ENCODE results near the gene CD59. TPM values are rescaled to one million over a fixed set of nuclear protein-coding genes. Genes with fewer than 3 reads are reported as not detected.

Gene CD59
- total and polyA plus RNA-seq, 2 of the 13 experiments (the other 11 are each of a cell fraction or from before 2014, with no cell fraction given), result 127 to 289 TPM

- TF ChIP-seq SNAPC4 (CRISPR knock-in tag; IDR thresholded peaks at IDR 0.05) (no peak), RBFOX2 (IDR thresholded peaks at IDR 0.05; ENCODE audit: low read depth, low read length) (no peak), ZNF296 (CRISPR knock-in tag; conservative IDR thresholded peaks at IDR 0.05) (no peak), STAT5B (CRISPR knock-in tag; IDR thresholded peaks at IDR 0.05) (no peak), ZNF543 (CRISPR knock-in tag; IDR thresholded peaks at IDR 0.05) (no peak), DPF2 (CRISPR knock-in tag; IDR thresholded peaks at IDR 0.05; ENCODE audit: borderline replicate concordance, low read depth) (0 out of 2 replicates have a peak, but pooled peaks have one; percentile 37), ZBTB3 (CRISPR knock-in tag; IDR thresholded peaks at IDR 0.05; ENCODE audit: borderline replicate concordance, low read depth) (no peak), KIAA2018 (CRISPR knock-in tag; IDR thresholded peaks at IDR 0.05; ENCODE audit: borderline replicate concordance) (no peak), ZNF274 (CRISPR knock-in tag; IDR thresholded peaks at IDR 0.05) (no peak), SMAD1 (CRISPR knock-in tag; IDR thresholded peaks at IDR 0.05; ENCODE audit: borderline replicate concordance, low read depth) (0 out of 2 replicates have a peak, but pooled peaks have one; percentile 42), ZBTB20 (CRISPR knock-in tag; IDR thresholded peaks at IDR 0.05; ENCODE audit: borderline replicate concordance, low read depth) (0 out of 2 replicates have a peak, but pooled peaks have one; percentile 18), FOXO4 (CRISPR knock-in tag; conservative IDR thresholded peaks at IDR 0.05) (no peak), ZSCAN20 (CRISPR knock-in tag; IDR thresholded peaks at IDR 0.05; ENCODE audit: borderline replicate concordance) (no peak), ZFP1 (CRISPR knock-in tag; IDR thresholded peaks at IDR 0.05) (peak; percentile 55; the same call in 1 of the 2 replicates)
Observed at GRCh38 chr11:33699515-33700062, 36.6 kb downstream of the CD59 start (continued).

Measured in HepG2 (cell line).